HUES64 (cell line): ENCODE data around the gene WFDC5.

Experiments used
- H3K27ac ChIP-seq: 2 replicates; pipeline ENCODE4 v1.7.0; 2013; ENCODE audit warnings: low read depth, low read length, inconsistent platforms
- H3K27me3 ChIP-seq: 2 replicates; pipeline ENCODE4 v1.6.1; 2013; ENCODE audit warnings: mild to moderate bottlenecking, low read length; ENCODE audit not compliant: insufficient read depth
- H3K36me3 ChIP-seq: 2 replicates; pipeline ENCODE4 v1.6.1; 2013; ENCODE audit warnings: mild to moderate bottlenecking, low read length; ENCODE audit not compliant: insufficient read depth
- H3K4me1 ChIP-seq: 2 replicates; pipeline ENCODE4 v1.6.1; 2013; ENCODE audit warnings: mild to moderate bottlenecking, low read length, moderate library complexity; ENCODE audit not compliant: insufficient read depth
- H3K4me3 ChIP-seq: 2 replicates; pipeline ENCODE4 v1.5.1; 2013; ENCODE audit warnings: mild to moderate bottlenecking, low read length, moderate library complexity
- H3K9ac ChIP-seq: 2 replicates; pipeline ENCODE4 v1.6.1; 2013; ENCODE audit warnings: mild to moderate bottlenecking, low read depth, low read length
- H3K9me3 ChIP-seq: 2 replicates; pipeline ENCODE4 v1.6.1; 2013; ENCODE audit warnings: low read depth, low read length; ENCODE audit not compliant: insufficient read depth
- WGBS: fragments of 150-250, 120-280 bp; methylation state at CpG from one replicate; pipeline ENCODE4 v1.1.7; 2013; ENCODE audit warnings: missing lambda C conversion rate; 5-methylcytosine and 5-hydroxymethylcytosine counted together

Gene WFDC5

DNA sequence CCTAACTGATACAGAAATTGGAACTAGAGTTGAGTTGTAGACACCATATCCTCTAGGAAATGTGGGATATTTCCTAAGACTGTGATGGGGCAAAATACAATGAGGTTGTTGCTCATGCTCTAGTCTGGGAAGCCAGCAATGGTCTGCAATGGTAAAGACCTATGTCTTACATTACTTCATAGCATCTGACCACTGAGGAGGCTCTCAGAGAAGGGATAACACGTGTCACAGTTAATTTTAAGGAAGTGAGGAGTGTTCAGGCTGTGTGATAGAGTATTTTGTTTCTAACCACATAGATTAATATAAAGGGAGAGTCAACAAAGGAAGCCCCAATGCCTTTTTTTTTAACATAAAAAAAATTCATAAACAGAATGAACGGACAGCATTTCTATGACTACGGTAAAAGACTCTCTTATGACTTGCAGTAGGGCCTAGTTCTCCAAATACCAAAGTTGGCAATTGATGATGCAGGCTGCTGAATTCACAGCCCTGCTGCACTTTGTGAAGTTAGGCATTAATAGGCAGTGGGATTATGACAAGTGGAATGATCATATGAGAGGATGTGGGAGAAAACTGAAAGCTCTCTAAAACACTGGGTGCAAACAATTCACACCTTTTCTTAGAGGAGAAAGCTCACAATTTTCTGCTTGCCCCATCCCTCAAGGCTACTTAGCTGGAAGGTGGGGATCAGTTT is 27.7 kb downstream of the WFDC5 start:
- 95% methylated on average over 2 of the region's 3 CpGs for WGBS
- Histone ChIP-seq H3K4me1 (no peaks in the 10 kb centered on the region), H3K9me3 (peaks cover 5% of the 10 kb centered on the region; the same call in 1 of the 2 replicates), H3K27me3 (no peaks in the 10 kb centered on the region), H3K27ac (no peak overlapping the region), H3K36me3 (peaks cover 10% of the 10 kb centered on the region), H3K9ac (no peak overlapping the region), H3K4me3 (no peak overlapping the region)

- peaks cover 11% of the 10 kb centered on the region; the same call in 1 of the 2 replicates for H3K9me3 ChIP-seq
- no peaks in the 10 kb centered on the region for H3K4me1 ChIP-seq
- 87% methylated on average over 1 of the region's 1 CpG for WGBS
- peaks cover 23% of the 10 kb centered on the region for H3K36me3 ChIP-seq
- no peak overlapping the region for H3K9ac ChIP-seq
- H3K27me3 ChIP-seq, result no peaks in the 10 kb centered on the region
- H3K27ac ChIP-seq, result no peak overlapping the region
- H3K4me3 ChIP-seq, result no peak overlapping the region
Observed at GRCh38 chr20:45085867-45086266, 29.1 kb downstream of the WFDC5 start.

DNA sequence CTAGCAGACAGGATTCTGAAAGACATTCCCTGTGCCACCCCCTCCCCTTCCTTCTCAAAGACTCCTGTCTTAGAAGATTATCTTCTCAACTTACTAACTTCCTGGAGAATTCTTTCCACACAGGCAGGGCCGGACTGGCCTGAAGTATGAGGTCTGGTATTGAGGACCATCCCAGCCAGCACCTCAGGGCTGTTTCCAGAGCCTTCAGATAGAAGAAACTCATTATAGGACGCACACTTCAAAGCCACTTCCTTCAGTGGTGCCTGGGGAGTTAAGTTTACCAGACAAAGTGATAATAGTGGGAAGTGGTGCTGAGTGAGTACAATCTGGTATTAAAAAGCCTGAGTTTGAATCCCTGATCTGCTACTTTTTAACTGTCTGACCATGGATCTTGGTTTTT is 29.7 kb downstream of the WFDC5 start:
- Histone ChIP-seq H3K9ac (no peak overlapping the region), H3K4me1 (no peaks in the 10 kb centered on the region), H3K27me3 (no peaks in the 10 kb centered on the region), H3K36me3 (peaks cover 29% of the 10 kb centered on the region), H3K9me3 (peaks cover 11% of the 10 kb centered on the region; the same call in 1 of the 2 replicates), H3K27ac (no peak overlapping the region), H3K4me3 (no peak overlapping the region)
- 100% methylated on average over 2 of the region's 2 CpGs for WGBS

DNA sequence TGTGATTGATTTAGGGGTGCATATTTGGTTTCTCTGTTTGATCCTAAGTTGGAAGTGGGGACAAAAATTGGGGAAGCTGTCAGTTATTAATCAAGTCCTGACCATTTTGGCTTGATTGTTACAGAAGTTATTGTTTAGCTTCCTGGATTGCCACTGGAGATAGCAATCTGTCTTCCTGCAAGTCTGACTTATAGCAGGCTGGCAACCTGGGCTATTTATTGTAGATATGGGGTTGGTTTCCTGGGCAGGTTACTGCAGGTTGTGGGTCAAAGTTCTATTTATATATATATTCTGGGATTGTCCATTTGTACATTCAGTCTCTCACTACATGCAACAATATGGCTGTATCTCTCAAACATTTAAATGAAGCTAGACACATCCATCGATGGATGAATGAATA is 31.8 kb downstream of the WFDC5 start:
- peaks cover 47% of the 10 kb centered on the region for H3K36me3 ChIP-seq
- 88% methylated on average over 1 of the region's 1 CpG for WGBS
- H3K9ac ChIP-seq, result no peak overlapping the region
- H3K4me3 ChIP-seq, result no peak overlapping the region
- H3K27ac ChIP-seq, result no peak overlapping the region
- no peaks in the 10 kb centered on the region for H3K4me1 ChIP-seq
- no peaks in the 10 kb centered on the region for H3K27me3 ChIP-seq
- H3K9me3 ChIP-seq, result peaks cover 11% of the 10 kb centered on the region; the same call in 1 of the 2 replicates

- Histone ChIP-seq H3K36me3 (peaks cover 51% of the 10 kb centered on the region), H3K27me3 (no peaks in the 10 kb centered on the region), H3K9me3 (peaks cover 11% of the 10 kb centered on the region; the same call in 1 of the 2 replicates), H3K4me3 (no peak overlapping the region), H3K27ac (no peak overlapping the region), H3K4me1 (no peaks in the 10 kb centered on the region), H3K9ac (no peak overlapping the region)
- 100% methylated on average over 2 of the region's 3 CpGs for WGBS
Observed at GRCh38 chr20:45082468-45082867, 32.5 kb downstream of the WFDC5 start.

GRCh38 chr20:45080867-45081624 is 33.9 kb downstream of the WFDC5 start:
- H3K36me3 ChIP-seq, result peaks cover 57% of the 10 kb centered on the region
- no peak overlapping the region for H3K27ac ChIP-seq
- 93% methylated on average over 2 of the region's 5 CpGs for WGBS
- H3K9ac ChIP-seq, result no peak overlapping the region
- H3K4me1 ChIP-seq, result peaks cover 9% of the 10 kb centered on the region; the same call in 1 of the 2 replicates
- no peak overlapping the region for H3K4me3 ChIP-seq
- peaks cover 11% of the 10 kb centered on the region; the same call in 1 of the 2 replicates for H3K9me3 ChIP-seq
- H3K27me3 ChIP-seq, result no peaks in the 10 kb centered on the region

DNA sequence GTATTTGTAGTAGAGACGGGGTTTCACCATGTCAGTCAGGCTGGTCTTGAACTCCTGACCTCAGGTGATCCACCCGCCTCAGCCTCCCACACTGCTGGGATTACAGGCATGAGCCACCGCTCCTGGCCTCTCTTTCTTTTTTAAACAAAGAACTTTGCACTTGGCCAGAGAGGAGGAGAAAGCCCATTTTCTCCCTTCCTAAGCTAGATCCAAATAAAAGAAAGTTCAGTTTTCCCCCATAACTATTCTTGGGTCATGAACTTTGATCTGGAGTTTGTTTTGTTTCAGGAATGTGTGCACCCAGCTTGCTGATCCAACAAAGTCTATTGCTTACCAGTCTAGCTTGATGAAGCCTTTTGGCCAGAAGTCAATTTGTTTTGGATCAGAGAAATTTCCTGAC is 37.4 kb downstream of the WFDC5 start:
- H3K4me3 ChIP-seq, result no peak overlapping the region
- no peaks in the 10 kb centered on the region for H3K27me3 ChIP-seq
- no peak overlapping the region for H3K9ac ChIP-seq
- peaks cover 9% of the 10 kb centered on the region; the same call in 1 of the 2 replicates for H3K9me3 ChIP-seq
- no peak overlapping the region for H3K27ac ChIP-seq
- 92% methylated on average over 3 of the region's 3 CpGs for WGBS
- H3K36me3 ChIP-seq, result peaks cover 60% of the 10 kb centered on the region
- H3K4me1 ChIP-seq, result peaks cover 9% of the 10 kb centered on the region; the same call in 1 of the 2 replicates

DNA sequence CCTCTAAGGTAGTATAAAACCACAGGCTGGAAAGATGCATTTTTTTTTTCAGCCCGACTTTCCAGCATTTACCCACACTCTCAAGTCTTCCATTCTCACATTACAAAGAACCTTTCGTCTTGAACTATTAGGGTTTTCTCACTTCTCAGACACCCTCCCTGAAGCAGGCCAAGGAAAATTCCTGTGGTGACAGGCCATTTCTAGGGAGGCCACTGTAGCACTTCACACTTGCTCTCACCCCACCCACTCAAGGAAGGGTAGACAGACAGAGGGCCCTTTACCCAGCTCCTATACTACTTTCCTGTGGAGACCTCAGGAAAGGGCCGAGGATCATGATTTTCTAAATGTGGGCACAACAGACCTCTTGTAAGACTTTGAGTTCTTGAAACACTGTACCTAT is 41.8 kb downstream of the WFDC5 start:
- Histone ChIP-seq H3K27me3 (no peaks in the 10 kb centered on the region), H3K9me3 (no peaks in the 10 kb centered on the region), H3K9ac (no peak overlapping the region), H3K36me3 (peaks cover 20% of the 10 kb centered on the region), H3K4me1 (peaks cover 9% of the 10 kb centered on the region; the same call in 1 of the 2 replicates), H3K4me3 (no peak overlapping the region), H3K27ac (no peak overlapping the region)
- 90% methylated on average over 3 of the region's 3 CpGs for WGBS

DNA sequence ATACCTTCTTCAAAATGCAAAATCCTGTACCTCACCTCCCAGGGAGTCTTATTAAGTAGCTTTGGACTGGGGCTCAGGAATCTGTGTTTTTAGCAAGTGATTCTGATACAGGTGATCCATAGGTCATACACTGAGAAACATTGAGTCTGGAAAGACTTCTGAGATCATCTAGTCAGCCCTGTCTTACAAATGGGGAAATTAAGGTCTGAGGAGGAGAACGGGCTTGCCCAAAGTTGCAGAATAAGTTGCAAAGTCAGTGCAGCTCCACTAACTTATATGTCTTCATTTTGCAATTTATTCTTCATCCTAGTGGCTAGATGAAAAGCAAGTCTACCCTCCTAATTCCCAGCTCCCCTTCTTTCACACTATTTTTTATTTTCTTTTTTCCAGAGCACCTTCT is 42.9 kb downstream of the WFDC5 start:
- Histone ChIP-seq H3K4me1 (peaks cover 8% of the 10 kb centered on the region; the same call in 1 of the 2 replicates), H3K27me3 (no peaks in the 10 kb centered on the region), H3K9me3 (no peaks in the 10 kb centered on the region), H3K27ac (no peak overlapping the region), H3K4me3 (no peak overlapping the region), H3K9ac (no peak overlapping the region), H3K36me3 (peaks cover 18% of the 10 kb centered on the region)
- 87% methylated on average over 1 of the region's 1 CpG for WGBS

DNA sequence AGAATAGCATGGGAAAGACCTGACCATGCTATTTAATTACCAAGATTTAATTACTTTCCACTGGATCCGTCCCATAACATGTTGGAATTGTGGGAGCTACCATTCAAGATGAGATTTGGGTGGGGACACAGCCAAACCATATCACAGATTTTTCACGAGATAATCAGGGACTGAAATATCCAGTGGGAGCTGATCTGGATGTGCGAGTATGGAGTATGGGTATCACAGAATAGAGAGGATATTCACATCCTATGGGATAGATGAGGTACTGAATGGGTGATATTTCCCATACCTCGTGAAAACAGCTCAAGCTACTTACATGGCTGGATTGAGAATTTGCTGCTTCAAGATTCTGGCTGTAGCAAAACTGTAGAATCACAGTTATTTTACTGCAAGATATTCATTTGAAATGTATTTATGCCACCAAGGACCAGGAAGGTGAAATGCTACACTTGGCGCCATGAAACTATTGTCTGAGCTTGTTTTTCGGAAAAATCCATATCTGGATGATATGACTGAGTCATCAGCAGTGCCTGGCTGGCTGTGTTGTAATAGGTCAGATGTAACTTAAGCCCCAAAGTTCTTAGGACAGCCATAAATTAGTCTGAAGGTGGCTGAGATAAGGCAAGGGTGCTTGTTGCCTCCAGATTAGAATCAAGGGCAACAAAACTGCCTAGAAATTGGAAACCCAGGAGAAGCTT is 43.9 kb downstream of the WFDC5 start:
- no peaks in the 10 kb centered on the region for H3K9me3 ChIP-seq
- H3K36me3 ChIP-seq, result peaks cover 17% of the 10 kb centered on the region
- no peak overlapping the region for H3K27ac ChIP-seq
- H3K4me1 ChIP-seq, result no peaks in the 10 kb centered on the region
- H3K9ac ChIP-seq, result no peak overlapping the region
- H3K4me3 ChIP-seq, result no peak overlapping the region
- 91% methylated on average over 6 of the region's 6 CpGs for WGBS
- no peaks in the 10 kb centered on the region for H3K27me3 ChIP-seq

GRCh38 chr20:45069261-45069660 is 45.7 kb downstream of the WFDC5 start:
- no peak overlapping the region for H3K27ac ChIP-seq
- H3K9ac ChIP-seq, result no peak overlapping the region
- no peak overlapping the region for H3K4me3 ChIP-seq
- no peaks in the 10 kb centered on the region for H3K9me3 ChIP-seq
- H3K36me3 ChIP-seq, result peaks cover 7% of the 10 kb centered on the region
- H3K4me1 ChIP-seq, result no peaks in the 10 kb centered on the region
- no peaks in the 10 kb centered on the region for H3K27me3 ChIP-seq
- WGBS, result 83% methylated on average over 1 of the region's 1 CpG
